Peyer's patch (tissue), 4 donors: ENCODE measurements around the gene DVL2.

Experiments used
- POLR2A ChIP-seq, 2 donors: fragments of 450-650 bp; IDR thresholded peaks; one replicate each; pipeline ENCODE4 v1.5.1; 2017; ENCODE audit warnings: antibody characterized with exemption in 2 of 2, mild to moderate bottlenecking in 2 of 2, moderate library complexity in 2 of 2
- TF ChIP-seq, protein P1 (sequence below), 6 experiments: fragments of 450-650 bp in 4 of 6; fragments of 200-600 bp in 2 of 6; sonication (generic) in 1 of 6; IDR thresholded peaks; one replicate each; pipeline ENCODE4 v1.5.1; 2017 to 2019; ENCODE audit warnings: antibody characterized with exemption in 6 of 6, mild to moderate bottlenecking in 3 of 6, moderate library complexity in 1 of 6

DNA sequence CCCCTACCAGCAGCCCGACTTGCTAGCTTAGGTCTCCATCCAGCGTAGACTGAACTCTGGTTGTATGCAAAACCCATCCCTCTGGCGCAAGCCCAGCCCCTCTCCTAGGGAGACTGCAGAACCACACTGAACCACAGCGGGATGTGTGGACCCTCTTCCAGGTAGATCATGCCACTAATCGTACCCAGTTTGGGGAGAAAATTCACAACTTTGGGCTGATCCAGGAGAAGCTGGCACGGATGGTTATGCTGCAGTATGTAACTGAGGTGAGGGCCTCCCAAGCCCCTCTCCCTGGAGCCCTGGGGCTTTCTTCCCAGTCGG lies 11.4 kb downstream of the DVL2 start:
- TF ChIP-seq, protein P1, sequence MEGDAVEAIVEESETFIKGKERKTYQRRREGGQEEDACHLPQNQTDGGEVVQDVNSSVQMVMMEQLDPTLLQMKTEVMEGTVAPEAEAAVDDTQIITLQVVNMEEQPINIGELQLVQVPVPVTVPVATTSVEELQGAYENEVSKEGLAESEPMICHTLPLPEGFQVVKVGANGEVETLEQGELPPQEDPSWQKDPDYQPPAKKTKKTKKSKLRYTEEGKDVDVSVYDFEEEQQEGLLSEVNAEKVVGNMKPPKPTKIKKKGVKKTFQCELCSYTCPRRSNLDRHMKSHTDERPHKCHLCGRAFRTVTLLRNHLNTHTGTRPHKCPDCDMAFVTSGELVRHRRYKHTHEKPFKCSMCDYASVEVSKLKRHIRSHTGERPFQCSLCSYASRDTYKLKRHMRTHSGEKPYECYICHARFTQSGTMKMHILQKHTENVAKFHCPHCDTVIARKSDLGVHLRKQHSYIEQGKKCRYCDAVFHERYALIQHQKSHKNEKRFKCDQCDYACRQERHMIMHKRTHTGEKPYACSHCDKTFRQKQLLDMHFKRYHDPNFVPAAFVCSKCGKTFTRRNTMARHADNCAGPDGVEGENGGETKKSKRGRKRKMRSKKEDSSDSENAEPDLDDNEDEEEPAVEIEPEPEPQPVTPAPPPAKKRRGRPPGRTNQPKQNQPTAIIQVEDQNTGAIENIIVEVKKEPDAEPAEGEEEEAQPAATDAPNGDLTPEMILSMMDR (IDR thresholded peaks at IDR 0.05), result no peak
- TF ChIP-seq POLR2A (IDR thresholded peaks at IDR 0.05), result no peak
